HepG2 (cell line): Measurements from ENCODE around the gene ACOT8. TPM values are rescaled to one million over a fixed set of nuclear protein-coding genes. Genes with fewer than 3 reads are reported as not detected.

ENCODE experiments used
- ARNT2 ChIP-seq: sonication (generic); formaldehyde crosslinking; IDR thresholded peaks from 2 replicates; pipeline ENCODE4 v1.8.0; 2022; ENCODE audit warnings: mild to moderate bottlenecking, low read depth, missing genetic modification reagents, moderate library complexity
- BRCA1 ChIP-seq: sonication (generic); formaldehyde crosslinking; IDR thresholded peaks from 2 replicates; pipeline ENCODE4 v1.4.0; 2020; ENCODE audit warnings: missing genetic modification reagents
- CREB1 ChIP-seq, 2 experiments: fragments of 450-650 bp in 1 of 2; IDR thresholded peaks; 2 replicates each; pipeline ENCODE4 v1.6.1; 2016 to 2017; ENCODE audit warnings: control low read depth in 1 of 2, mild to moderate bottlenecking in 1 of 2, missing compliant biosample characterization in 1 of 2, missing genetic modification characterization in 1 of 2
- FOSL1 ChIP-seq: sonication (generic); formaldehyde crosslinking; IDR thresholded peaks from 2 replicates; pipeline ENCODE4 v1.9.0; 2021; ENCODE audit warnings: missing genetic modification reagents, borderline replicate concordance
- HDAC2 ChIP-seq: sonication (generic); formaldehyde crosslinking; IDR thresholded peaks from 2 replicates; pipeline ENCODE4 v1.4.0; 2020; ENCODE audit warnings: missing genetic modification reagents
- MIER3 ChIP-seq: IDR thresholded peaks from 2 replicates; pipeline ENCODE4 v1.6.1; 2016; ENCODE audit warnings: missing compliant biosample characterization, borderline replicate concordance
- MTF1 ChIP-seq: sonication (generic); formaldehyde crosslinking; IDR thresholded peaks from 2 replicates; pipeline ENCODE4 v1.5.0; 2020; ENCODE audit warnings: missing genetic modification reagents
- NFIB ChIP-seq: sonication (generic); formaldehyde crosslinking; IDR thresholded peaks from 2 replicates; pipeline ENCODE4 v1.9.0; 2021; ENCODE audit warnings: missing genetic modification reagents, mild to moderate bottlenecking, borderline replicate concordance
- RELA ChIP-seq: sonication (generic); formaldehyde crosslinking; IDR thresholded peaks from 2 replicates; pipeline ENCODE4 v1.4.0; 2020; ENCODE audit warnings: missing genetic modification reagents
- SAP130 ChIP-seq: IDR thresholded peaks from 2 replicates; pipeline ENCODE4 v1.6.1; 2016; ENCODE audit warnings: low read depth
- SMAD1 ChIP-seq: sonication (generic); formaldehyde crosslinking; IDR thresholded peaks from 2 replicates; pipeline ENCODE4 v1.4.0; 2020; ENCODE audit warnings: missing genetic modification reagents, low read depth, mild to moderate bottlenecking, borderline replicate concordance
- STAG1 ChIP-seq: sonication (generic); formaldehyde crosslinking; IDR thresholded peaks from 2 replicates; pipeline ENCODE4 v1.4.0; 2020; ENCODE audit warnings: missing genetic modification reagents
- TCF7 ChIP-seq: sonication (generic); IDR thresholded peaks from 2 replicates; pipeline ENCODE4 v1.6.1; 2016; ENCODE audit warnings: antibody characterized with exemption, low read depth
- ZNF350 ChIP-seq: sonication (generic); formaldehyde crosslinking; IDR thresholded peaks from 2 replicates; pipeline ENCODE4 v1.4.0; 2020; ENCODE audit warnings: mild to moderate bottlenecking, low read depth, missing genetic modification reagents, borderline replicate concordance
- ZNF431 ChIP-seq: sonication (generic); formaldehyde crosslinking; IDR thresholded peaks from 2 replicates; pipeline ENCODE4 v1.9.0; 2022; ENCODE audit warnings: missing genetic modification reagents, low read depth, mild to moderate bottlenecking, borderline replicate concordance
- ZNF451 ChIP-seq: sonication (generic); formaldehyde crosslinking; IDR thresholded peaks from 2 replicates; pipeline ENCODE4 v1.5.0; 2020; ENCODE audit warnings: mild to moderate bottlenecking, missing genetic modification reagents
- ZNF749 ChIP-seq: sonication (generic); formaldehyde crosslinking; IDR thresholded peaks from 2 replicates; pipeline ENCODE4 v1.8.0; 2022; ENCODE audit warnings: mild to moderate bottlenecking, missing genetic modification reagents, moderate library complexity, borderline replicate concordance
- ZSCAN22 ChIP-seq: sonication (generic); formaldehyde crosslinking; IDR thresholded peaks from 2 replicates; pipeline ENCODE4 v1.4.0; 2020; ENCODE audit warnings: mild to moderate bottlenecking, missing genetic modification reagents
- polyA plus RNA-seq, 8 experiments: library from polyadenylated mRNA; depleted of rRNA in 3 of 8; stranded (reverse) in 7 of 8; unstranded in 1 of 8; fragments of >200 nt; fragmentation: Illumina TruSeq in 4 of 8; extraction: Trizol in 4 of 8; gene quantifications; 2 replicates each; pipeline versions ENCODE4 v1.2.1 to v1.2.3, GENCODE V29; 2011 to 2016; ENCODE audit warnings: low read depth in 4 of 8, missing spikeins in 1 of 8, mixed read lengths in 1 of 8; ENCODE audit not compliant: insufficient read depth in 1 of 8
- total RNA-seq, 5 experiments: library from RNA; depleted of rRNA; stranded (reverse); fragments of >200 nt; fragmentation: Illumina TruSeq; extraction: Trizol; gene quantifications; 2 replicates each; pipeline ENCODE4 v1.2.3, GENCODE V29; 2016; ENCODE audit warnings: low read depth in 1 of 5
- TF ChIP-seq, protein P1 (sequence below): sonication (generic); formaldehyde crosslinking; IDR thresholded peaks from 2 replicates; pipeline ENCODE4 v1.4.0; 2020; ENCODE audit warnings: missing genetic modification reagents
- TF ChIP-seq, protein P2 (sequence below): sonication (generic); formaldehyde crosslinking; conservative IDR thresholded peaks from 2 replicates; pipeline ENCODE4 v1.4.0; 2020; ENCODE audit warnings: missing genetic modification reagents

The ACOT8 gene
- total and polyA plus RNA-seq, 2 of the 13 experiments (the other 11 are each of a cell fraction or from before 2014, with no cell fraction given): 31.4 to 45.5 TPM

DNA sequence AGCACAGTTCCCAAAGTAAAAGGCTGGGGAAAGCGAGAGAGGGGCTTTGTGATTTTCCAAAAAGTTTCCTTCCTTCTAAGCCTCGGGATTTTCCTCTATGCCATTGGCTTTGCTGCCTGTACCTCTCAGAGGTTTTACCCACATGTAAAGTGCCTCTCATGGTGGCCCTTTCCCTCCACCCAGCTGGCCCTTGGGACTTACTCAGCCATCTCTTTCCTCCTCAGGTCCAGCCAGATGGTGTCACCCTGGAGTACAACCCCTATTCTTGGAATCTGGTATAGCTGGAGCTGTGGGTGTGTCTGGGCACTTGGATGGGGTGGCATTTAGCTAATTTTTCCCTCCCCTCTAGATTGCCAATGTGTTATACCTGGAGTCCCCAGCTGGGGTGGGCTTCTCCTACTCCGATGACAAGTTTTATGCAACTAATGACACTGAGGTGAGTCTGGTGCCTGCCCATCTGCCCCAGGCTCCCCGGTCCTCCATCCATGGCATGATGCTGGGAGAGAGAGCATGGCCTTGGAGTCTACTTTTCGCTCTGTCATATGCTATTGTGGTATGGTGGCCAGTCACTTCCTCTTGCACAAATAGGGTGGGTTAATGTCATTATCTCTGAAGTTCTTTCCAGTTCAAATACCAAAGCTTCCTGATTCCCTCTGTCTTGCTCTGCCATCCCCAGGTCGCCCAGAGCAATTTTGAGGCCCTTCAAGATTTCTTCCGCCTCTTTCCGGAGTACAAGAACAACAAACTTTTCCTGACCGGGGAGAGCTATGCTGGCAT is 35.0 kb upstream of the ACOT8 start (continued):
- TF ChIP-seq ZNF350: no peak
- TF ChIP-seq, protein P1, sequence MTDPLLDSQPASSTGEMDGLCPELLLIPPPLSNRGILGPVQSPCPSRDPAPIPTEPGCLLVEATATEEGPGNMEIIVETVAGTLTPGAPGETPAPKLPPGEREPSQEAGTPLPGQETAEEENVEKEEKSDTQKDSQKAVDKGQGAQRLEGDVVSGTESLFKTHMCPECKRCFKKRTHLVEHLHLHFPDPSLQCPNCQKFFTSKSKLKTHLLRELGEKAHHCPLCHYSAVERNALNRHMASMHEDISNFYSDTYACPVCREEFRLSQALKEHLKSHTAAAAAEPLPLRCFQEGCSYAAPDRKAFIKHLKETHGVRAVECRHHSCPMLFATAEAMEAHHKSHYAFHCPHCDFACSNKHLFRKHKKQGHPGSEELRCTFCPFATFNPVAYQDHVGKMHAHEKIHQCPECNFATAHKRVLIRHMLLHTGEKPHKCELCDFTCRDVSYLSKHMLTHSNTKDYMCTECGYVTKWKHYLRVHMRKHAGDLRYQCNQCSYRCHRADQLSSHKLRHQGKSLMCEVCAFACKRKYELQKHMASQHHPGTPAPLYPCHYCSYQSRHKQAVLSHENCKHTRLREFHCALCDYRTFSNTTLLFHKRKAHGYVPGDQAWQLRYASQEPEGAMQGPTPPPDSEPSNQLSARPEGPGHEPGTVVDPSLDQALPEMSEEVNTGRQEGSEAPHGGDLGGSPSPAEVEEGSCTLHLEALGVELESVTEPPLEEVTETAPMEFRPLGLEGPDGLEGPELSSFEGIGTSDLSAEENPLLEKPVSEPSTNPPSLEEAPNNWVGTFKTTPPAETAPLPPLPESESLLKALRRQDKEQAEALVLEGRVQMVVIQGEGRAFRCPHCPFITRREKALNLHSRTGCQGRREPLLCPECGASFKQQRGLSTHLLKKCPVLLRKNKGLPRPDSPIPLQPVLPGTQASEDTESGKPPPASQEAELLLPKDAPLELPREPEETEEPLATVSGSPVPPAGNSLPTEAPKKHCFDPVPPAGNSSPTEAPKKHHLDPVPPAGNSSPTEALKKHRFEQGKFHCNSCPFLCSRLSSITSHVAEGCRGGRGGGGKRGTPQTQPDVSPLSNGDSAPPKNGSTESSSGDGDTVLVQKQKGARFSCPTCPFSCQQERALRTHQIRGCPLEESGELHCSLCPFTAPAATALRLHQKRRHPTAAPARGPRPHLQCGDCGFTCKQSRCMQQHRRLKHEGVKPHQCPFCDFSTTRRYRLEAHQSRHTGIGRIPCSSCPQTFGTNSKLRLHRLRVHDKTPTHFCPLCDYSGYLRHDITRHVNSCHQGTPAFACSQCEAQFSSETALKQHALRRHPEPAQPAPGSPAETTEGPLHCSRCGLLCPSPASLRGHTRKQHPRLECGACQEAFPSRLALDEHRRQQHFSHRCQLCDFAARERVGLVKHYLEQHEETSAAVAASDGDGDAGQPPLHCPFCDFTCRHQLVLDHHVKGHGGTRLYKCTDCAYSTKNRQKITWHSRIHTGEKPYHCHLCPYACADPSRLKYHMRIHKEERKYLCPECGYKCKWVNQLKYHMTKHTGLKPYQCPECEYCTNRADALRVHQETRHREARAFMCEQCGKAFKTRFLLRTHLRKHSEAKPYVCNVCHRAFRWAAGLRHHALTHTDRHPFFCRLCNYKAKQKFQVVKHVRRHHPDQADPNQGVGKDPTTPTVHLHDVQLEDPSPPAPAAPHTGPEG (CRISPR knock-in tag): no peak
- no peak for TF ChIP-seq SMAD1 (CRISPR knock-in tag)
- TF ChIP-seq BRCA1 (CRISPR knock-in tag): no peak
- no peak for TF ChIP-seq TCF7
- TF ChIP-seq ZNF431: no peak
- TF ChIP-seq ZNF749 (CRISPR knock-in tag): no peak
- peak; percentile 70 for TF ChIP-seq STAG1 (CRISPR knock-in tag)
- TF ChIP-seq NFIB (CRISPR knock-in tag): 0 out of 2 replicates have a peak, but pooled peaks have one; percentile 49
- 0 out of 2 replicates have a peak, but pooled peaks have one; percentile 50 for TF ChIP-seq MIER3 (CRISPR knock-in tag)
- TF ChIP-seq ZNF451 (CRISPR knock-in tag): no peak
- no peak for TF ChIP-seq MTF1
- TF ChIP-seq ARNT2 (CRISPR knock-in tag): no peak
- no peak for TF ChIP-seq CREB1 (IDR thresholded peaks at IDR 0.05)
- no peak for TF ChIP-seq CREB1 (CRISPR knock-in tag; IDR thresholded peaks at IDR 0.05)
- no peak for TF ChIP-seq FOSL1 (CRISPR knock-in tag)
- no peak for TF ChIP-seq ZSCAN22 (CRISPR knock-in tag)
- TF ChIP-seq HDAC2 (CRISPR knock-in tag): peak; percentile 61; the same call in 1 of the 2 replicates
- peak; percentile 67 for TF ChIP-seq SAP130 (CRISPR knock-in tag)
- 0 out of 2 replicates have a peak, but pooled peaks have one; percentile 51 for TF ChIP-seq RELA (CRISPR knock-in tag)
- TF ChIP-seq, protein P2, sequence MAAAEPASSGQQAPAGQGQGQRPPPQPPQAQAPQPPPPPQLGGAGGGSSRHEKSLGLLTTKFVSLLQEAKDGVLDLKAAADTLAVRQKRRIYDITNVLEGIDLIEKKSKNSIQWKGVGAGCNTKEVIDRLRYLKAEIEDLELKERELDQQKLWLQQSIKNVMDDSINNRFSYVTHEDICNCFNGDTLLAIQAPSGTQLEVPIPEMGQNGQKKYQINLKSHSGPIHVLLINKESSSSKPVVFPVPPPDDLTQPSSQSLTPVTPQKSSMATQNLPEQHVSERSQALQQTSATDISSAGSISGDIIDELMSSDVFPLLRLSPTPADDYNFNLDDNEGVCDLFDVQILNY (CRISPR knock-in tag): no peak
